Natural killer cell (primary cell): ENCODE results near the gene DOK3. TPM values are rescaled to one million over a fixed set of nuclear protein-coding genes. Genes with fewer than 3 reads are reported as not detected.

ENCODE experiments used
- ATAC-seq, 3 donors: fragments of 150-1000 bp in 2 of 3; fragments of 200-7000 bp in 1 of 3; cut with Tn5 transposase; 1 replicate in 1 of 3; 2 replicates in 2 of 3; pipeline ENCODE4 v1.10.0; 2021; ENCODE audit warnings: mild to moderate bottlenecking in 2 of 3, moderate library complexity in 2 of 3
- DNase-seq, 2 donors: peaks; one replicate each; pipeline versions ENCODE4 v3.0.0 to v3.0.0-alpha.2; 2013 to 2021; ENCODE audit warnings: mixed read lengths in 1 of 2
- H3K27ac ChIP-seq: one replicate; pipeline ENCODE4 v1.5.1; 2013; ENCODE audit warnings: mild to moderate bottlenecking, low read length
- H3K27me3 ChIP-seq: one replicate; pipeline ENCODE4 v1.6.1; 2013; ENCODE audit warnings: low read length; ENCODE audit not compliant: control insufficient read depth, insufficient read depth
- H3K36me3 ChIP-seq: one replicate; pipeline ENCODE4 v1.6.1; 2013; ENCODE audit warnings: low read length; ENCODE audit not compliant: control insufficient read depth, insufficient read depth
- H3K4me1 ChIP-seq: one replicate; pipeline ENCODE4 v1.6.1; 2013; ENCODE audit warnings: low read length; ENCODE audit not compliant: control insufficient read depth, insufficient read depth
- H3K4me3 ChIP-seq: one replicate; pipeline ENCODE4 v1.5.1; 2013; ENCODE audit warnings: low read length
- H3K9me3 ChIP-seq: one replicate; pipeline ENCODE4 v1.6.1; 2013; ENCODE audit warnings: low read length; ENCODE audit not compliant: control insufficient read depth, insufficient read depth
- H3K27ac Mint-ChIP-seq, 2 donors: one replicate each; pipeline ENCODE4 v1.8.0; 2022; ENCODE audit warnings: mild to moderate bottlenecking in 2 of 2, mixed read lengths in 2 of 2, moderate library complexity in 1 of 2
- H3K27me3 Mint-ChIP-seq, 2 donors: one replicate each; pipeline ENCODE4 v1.8.0; 2022; ENCODE audit warnings: low read depth in 2 of 2, mixed read lengths in 2 of 2
- H3K36me3 Mint-ChIP-seq: one replicate; pipeline ENCODE4 v1.8.0; 2022; ENCODE audit warnings: mixed read lengths
- H3K4me1 Mint-ChIP-seq, 2 donors: one replicate each; pipeline ENCODE4 v1.8.0; 2022; ENCODE audit warnings: mixed read lengths in 2 of 2
- H3K4me3 Mint-ChIP-seq: one replicate; pipeline ENCODE4 v1.8.0; 2022; ENCODE audit warnings: mild to moderate bottlenecking, moderate library complexity, mixed read lengths
- H3K9me3 Mint-ChIP-seq, 2 donors: one replicate each; pipeline ENCODE4 v1.8.0; 2022; ENCODE audit warnings: mixed read lengths in 2 of 2
- CTCF ChIP-seq: fragments of 200-600 bp; IDR thresholded peaks from one replicate; pipeline ENCODE4 v1.8.0; 2022; ENCODE audit warnings: antibody characterized with exemption
- WGBS: methylation state at CpG from one replicate; pipeline ENCODE4 v1.1.7; 2013; ENCODE audit warnings: missing lambda C conversion rate; ENCODE audit not compliant: insufficient coverage; 5-methylcytosine and 5-hydroxymethylcytosine counted together
- intact Hi-C: fragments of 100-400 bp; cut with micrococcal nuclease; formaldehyde crosslinking; loops from one replicate; pipeline ENCODE4 v1.14.2; 2022
- total RNA-seq, 4 donors: library from RNA; stranded (reverse); fragments of 120-200 nt in 1 of 4; gene quantifications; one replicate each; pipeline versions ENCODE4 v1.2.3 to v1.2.4, GENCODE V29; 2013 to 2022

Gene DOK3
- total RNA-seq, 3 donors from 2014 or later (not counting 1 experiment from before 2014, with no cell fraction given): 3.5 to 19.8 (median 9.1) TPM

DNA sequence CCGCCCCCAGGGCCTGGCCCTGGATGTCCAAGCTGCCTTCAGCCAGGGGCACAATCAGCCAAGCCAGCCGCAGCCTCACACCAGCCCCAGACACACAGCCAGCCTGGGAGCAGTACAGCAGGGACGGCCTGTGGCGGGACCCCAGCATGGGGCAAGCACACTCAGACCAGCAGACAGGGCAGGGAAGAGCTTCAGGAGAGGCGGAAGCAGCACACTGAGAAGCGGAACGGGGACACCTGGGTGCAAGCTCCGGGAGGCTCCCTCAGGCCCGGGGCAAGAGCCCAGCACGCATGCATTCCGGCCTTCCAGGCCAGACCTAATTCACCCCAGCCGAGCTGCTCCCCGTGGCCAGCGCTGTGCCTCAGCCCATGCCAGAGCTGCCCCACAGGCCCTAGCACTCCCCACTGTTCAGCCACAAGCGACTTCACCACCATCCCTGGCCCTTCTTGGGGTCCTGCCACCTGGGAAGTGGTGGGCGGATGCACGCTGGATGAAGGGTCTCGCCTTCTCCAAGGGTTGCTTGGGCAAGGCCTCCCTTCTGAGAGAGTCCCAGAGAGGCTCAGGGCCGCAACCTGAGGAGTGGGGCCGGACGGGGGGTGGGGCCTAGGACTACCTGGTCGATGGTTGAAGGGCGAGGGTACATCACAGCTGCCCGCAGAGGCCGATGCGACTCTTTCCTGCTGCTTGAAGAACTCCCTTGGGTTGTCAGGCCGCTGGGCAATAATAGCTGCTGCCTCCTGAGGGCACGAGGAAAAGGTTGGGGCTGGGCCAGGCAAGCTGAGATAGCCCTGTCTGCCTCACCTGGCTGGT lies 49.6 kb downstream of the DOK3 start:
- H3K36me3 ChIP-seq: no peaks in the 10 kb centered on the region
- intact Hi-C loops: loop anchor here (5.0 kb wide), 1 partner anchor 158 kb away; the partner anchor contains the start of genes PRELID1 and RAB24
- TF ChIP-seq CTCF: no peak
- ATAC-seq (no peak), DNase-seq (no peak)
- Mint-ChIP-seq H3K9me3 (no peaks in the 10 kb centered on the region), H3K36me3 (no peaks in the 10 kb centered on the region), H3K27ac (no peak overlapping the region), H3K4me3 (no peak overlapping the region), H3K4me1 (peaks cover 10 to 15% of the 10 kb centered on the region in 2 donors), H3K27me3 (no peaks in the 10 kb centered on the region)
- H3K27ac ChIP-seq: no peak overlapping the region
- 97% methylated on average over 28 of the region's 28 CpGs for whole genome bisulfite sequencing
- no peaks in the 10 kb centered on the region for H3K9me3 ChIP-seq
- no peaks in the 10 kb centered on the region for H3K27me3 ChIP-seq
- H3K4me3 ChIP-seq: no peak overlapping the region
- peaks cover 27% of the 10 kb centered on the region for H3K4me1 ChIP-seq

DNA sequence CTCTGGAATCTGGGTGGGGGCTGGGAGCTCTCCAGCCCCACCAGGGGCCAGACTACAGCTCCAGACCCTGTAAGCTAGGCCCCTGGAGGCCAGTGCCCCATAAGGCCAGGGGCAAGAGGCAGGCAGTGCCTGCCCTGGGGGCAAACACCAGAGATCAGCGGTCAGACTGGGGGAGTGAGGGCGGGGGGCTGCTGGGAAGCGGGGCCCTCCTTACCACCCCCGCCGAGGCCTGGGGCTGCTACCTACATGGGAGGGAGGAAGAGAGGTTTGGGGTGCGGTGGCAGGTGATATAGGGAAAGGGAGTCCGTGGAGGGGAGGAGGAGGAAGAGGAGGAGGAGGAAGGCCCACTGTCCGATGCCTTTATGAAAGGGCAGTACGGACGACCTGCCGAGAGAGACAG lies 50.3 kb downstream of the DOK3 start:
- no peak overlapping the region for H3K4me3 ChIP-seq
- Mint-ChIP-seq H3K27ac (no peak overlapping the region), H3K4me3 (no peak overlapping the region), H3K36me3 (no peaks in the 10 kb centered on the region), H3K4me1 (peaks cover 10 to 15% of the 10 kb centered on the region in 2 donors), H3K27me3 (no peaks in the 10 kb centered on the region), H3K9me3 (no peaks in the 10 kb centered on the region)
- no peaks in the 10 kb centered on the region for H3K36me3 ChIP-seq
- H3K27me3 ChIP-seq: no peaks in the 10 kb centered on the region
- WGBS: 95% methylated on average over 11 of the region's 11 CpGs
- DNase-seq (no peak), ATAC-seq (no peak)
- peaks cover 30% of the 10 kb centered on the region for H3K4me1 ChIP-seq
- no peaks in the 10 kb centered on the region for H3K9me3 ChIP-seq
- no peak overlapping the region for H3K27ac ChIP-seq
- intact Hi-C loops: loop anchor here (5.0 kb wide), 1 partner anchor 157 kb away; the partner anchor contains the start of genes PRELID1 and RAB24
- no peak for TF ChIP-seq CTCF

- Histone ChIP-seq H3K4me3 (no peak overlapping the region), H3K27ac (no peak overlapping the region), H3K9me3 (no peaks in the 10 kb centered on the region), H3K36me3 (no peaks in the 10 kb centered on the region), H3K4me1 (peaks cover 34% of the 10 kb centered on the region), H3K27me3 (no peaks in the 10 kb centered on the region)
- no peaks in the 10 kb centered on the region for H3K9me3 Mint-ChIP-seq
- no peak for TF ChIP-seq CTCF
- WGBS: 96% methylated on average over 14 of the region's 14 CpGs
- no peak for ATAC-seq
- H3K4me3 Mint-ChIP-seq: no peak overlapping the region
- H3K27me3 Mint-ChIP-seq: no peaks in the 10 kb centered on the region
- H3K4me1 Mint-ChIP-seq: peaks cover 12 to 19% of the 10 kb centered on the region in 2 donors
- intact Hi-C loops: loop anchor here (5.0 kb wide), 1 partner anchor 157 kb away; the partner anchor contains the start of genes PRELID1 and RAB24
- DNase-seq: no peak
- no peaks in the 10 kb centered on the region for H3K36me3 Mint-ChIP-seq
- no peak overlapping the region for H3K27ac Mint-ChIP-seq
These were observed 50.7 kb downstream of the DOK3 start for GRCh38 chr5:177458912-177459350.
